Uterus (tissue), 2 donors: ENCODE measurements around the gene ANKRD33B.

Experiments used
- POLR2A ChIP-seq, 2 donors: fragments of 450-650 bp; IDR thresholded peaks; one replicate each; pipeline ENCODE4 v1.6.1; 2016; ENCODE audit warnings: antibody characterized with exemption in 2 of 2, mild to moderate bottlenecking in 1 of 2, moderate library complexity in 1 of 2
- TF ChIP-seq, protein P1 (sequence below), 4 experiments: fragments of 200-600 bp in 2 of 4; fragments of 450-650 bp in 2 of 4; sonication (generic) in 2 of 4; IDR thresholded peaks; one replicate each; pipeline ENCODE4 v1.5.1; 2016 to 2019; ENCODE audit warnings: antibody characterized with exemption in 4 of 4, mild to moderate bottlenecking in 2 of 4, moderate library complexity in 1 of 4

DNA sequence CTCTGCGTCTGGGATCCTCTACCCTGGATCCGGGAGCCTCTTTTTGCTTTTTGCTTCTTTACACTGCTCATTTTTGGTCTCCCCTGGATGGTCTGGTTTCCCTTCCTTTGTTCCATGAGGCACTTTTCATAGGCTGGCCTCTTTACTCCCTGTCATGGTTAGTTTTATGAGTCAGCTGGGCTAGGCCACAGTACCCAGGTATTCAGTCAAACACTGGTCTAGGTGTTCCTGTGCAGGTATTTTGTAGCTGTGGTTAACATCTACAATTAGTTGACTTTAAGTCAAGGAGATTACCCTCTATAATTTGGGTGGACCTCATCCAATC lies 17.5 kb downstream of the ANKRD33B start:
- TF ChIP-seq, protein P1, sequence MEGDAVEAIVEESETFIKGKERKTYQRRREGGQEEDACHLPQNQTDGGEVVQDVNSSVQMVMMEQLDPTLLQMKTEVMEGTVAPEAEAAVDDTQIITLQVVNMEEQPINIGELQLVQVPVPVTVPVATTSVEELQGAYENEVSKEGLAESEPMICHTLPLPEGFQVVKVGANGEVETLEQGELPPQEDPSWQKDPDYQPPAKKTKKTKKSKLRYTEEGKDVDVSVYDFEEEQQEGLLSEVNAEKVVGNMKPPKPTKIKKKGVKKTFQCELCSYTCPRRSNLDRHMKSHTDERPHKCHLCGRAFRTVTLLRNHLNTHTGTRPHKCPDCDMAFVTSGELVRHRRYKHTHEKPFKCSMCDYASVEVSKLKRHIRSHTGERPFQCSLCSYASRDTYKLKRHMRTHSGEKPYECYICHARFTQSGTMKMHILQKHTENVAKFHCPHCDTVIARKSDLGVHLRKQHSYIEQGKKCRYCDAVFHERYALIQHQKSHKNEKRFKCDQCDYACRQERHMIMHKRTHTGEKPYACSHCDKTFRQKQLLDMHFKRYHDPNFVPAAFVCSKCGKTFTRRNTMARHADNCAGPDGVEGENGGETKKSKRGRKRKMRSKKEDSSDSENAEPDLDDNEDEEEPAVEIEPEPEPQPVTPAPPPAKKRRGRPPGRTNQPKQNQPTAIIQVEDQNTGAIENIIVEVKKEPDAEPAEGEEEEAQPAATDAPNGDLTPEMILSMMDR (IDR thresholded peaks at IDR 0.05), result no peak
- TF ChIP-seq POLR2A (IDR thresholded peaks at IDR 0.05), result no peak
